HUES64 (cell line): ENCODE data around the gene COL4A4.

ENCODE experiments used
- H3K27ac ChIP-seq: 2 replicates; pipeline ENCODE4 v1.7.0; 2013; ENCODE audit warnings: low read depth, low read length, inconsistent platforms
- H3K27me3 ChIP-seq: 2 replicates; pipeline ENCODE4 v1.6.1; 2013; ENCODE audit warnings: mild to moderate bottlenecking, low read length; ENCODE audit not compliant: insufficient read depth
- H3K36me3 ChIP-seq: 2 replicates; pipeline ENCODE4 v1.6.1; 2013; ENCODE audit warnings: mild to moderate bottlenecking, low read length; ENCODE audit not compliant: insufficient read depth
- H3K4me1 ChIP-seq: 2 replicates; pipeline ENCODE4 v1.6.1; 2013; ENCODE audit warnings: mild to moderate bottlenecking, low read length, moderate library complexity; ENCODE audit not compliant: insufficient read depth
- H3K4me3 ChIP-seq: 2 replicates; pipeline ENCODE4 v1.5.1; 2013; ENCODE audit warnings: mild to moderate bottlenecking, low read length, moderate library complexity
- H3K9ac ChIP-seq: 2 replicates; pipeline ENCODE4 v1.6.1; 2013; ENCODE audit warnings: mild to moderate bottlenecking, low read depth, low read length
- H3K9me3 ChIP-seq: 2 replicates; pipeline ENCODE4 v1.6.1; 2013; ENCODE audit warnings: low read depth, low read length; ENCODE audit not compliant: insufficient read depth
- WGBS: fragments of 150-250, 120-280 bp; methylation state at CpG from one replicate; pipeline ENCODE4 v1.1.7; 2013; ENCODE audit warnings: missing lambda C conversion rate; 5-methylcytosine and 5-hydroxymethylcytosine counted together

COL4A4 gene

GRCh38 chr2:227029426-227030105 is 134.4 kb downstream of the COL4A4 start:
- WGBS: 96% methylated on average over 3 of the region's 3 CpGs
- H3K27ac ChIP-seq: no peak overlapping the region

GRCh38 chr2:227025510-227025909 is 138.5 kb downstream of the COL4A4 start:
- H3K36me3 ChIP-seq: no peaks in the 10 kb centered on the region
- H3K27me3 ChIP-seq: no peaks in the 10 kb centered on the region
- no peaks in the 10 kb centered on the region for H3K9me3 ChIP-seq
- H3K27ac ChIP-seq: no peak overlapping the region
- no peaks in the 10 kb centered on the region for H3K4me1 ChIP-seq
- WGBS: 90% methylated on average over 1 of the region's 2 CpGs
- H3K4me3 ChIP-seq: no peak overlapping the region
- no peak overlapping the region for H3K9ac ChIP-seq

More at GRCh38 chr2:227029426-227030105, 134.4 kb downstream of the COL4A4 start:
- no peaks in the 10 kb centered on the region for H3K27me3 ChIP-seq
- no peak overlapping the region for H3K4me3 ChIP-seq
- H3K4me1 ChIP-seq: no peaks in the 10 kb centered on the region
- no peaks in the 10 kb centered on the region for H3K9me3 ChIP-seq
- H3K9ac ChIP-seq: no peak overlapping the region
- no peaks in the 10 kb centered on the region for H3K36me3 ChIP-seq

- no peaks in the 10 kb centered on the region for H3K36me3 ChIP-seq
- no peak overlapping the region for H3K27ac ChIP-seq
- 78% methylated on average over 3 of the region's 3 CpGs for WGBS
- no peak overlapping the region for H3K4me3 ChIP-seq
- H3K4me1 ChIP-seq: no peaks in the 10 kb centered on the region
- no peaks in the 10 kb centered on the region for H3K9me3 ChIP-seq
- no peak overlapping the region for H3K9ac ChIP-seq
- no peaks in the 10 kb centered on the region for H3K27me3 ChIP-seq
Measured at GRCh38 chr2:227022608-227023007, 141.4 kb downstream of the COL4A4 start.

GRCh38 chr2:227020416-227020815 is 143.6 kb downstream of the COL4A4 start:
- Histone ChIP-seq H3K4me3 (no peak overlapping the region), H3K9ac (no peak overlapping the region), H3K36me3 (no peaks in the 10 kb centered on the region), H3K9me3 (no peaks in the 10 kb centered on the region), H3K27me3 (no peaks in the 10 kb centered on the region), H3K4me1 (no peaks in the 10 kb centered on the region), H3K27ac (no peak overlapping the region)
- WGBS: 93% methylated on average over 2 of the region's 2 CpGs

GRCh38 chr2:227016894-227017293 is 147.1 kb downstream of the COL4A4 start:
- no peak overlapping the region for H3K27ac ChIP-seq
- H3K4me3 ChIP-seq: no peak overlapping the region
- 67% methylated on average over 4 of the region's 4 CpGs for WGBS
- H3K27me3 ChIP-seq: no peaks in the 10 kb centered on the region
- no peak overlapping the region for H3K9ac ChIP-seq
- no peaks in the 10 kb centered on the region for H3K9me3 ChIP-seq
- H3K36me3 ChIP-seq: no peaks in the 10 kb centered on the region
- no peaks in the 10 kb centered on the region for H3K4me1 ChIP-seq

GRCh38 chr2:227013881-227014280 is 150.1 kb downstream of the COL4A4 start:
- Histone ChIP-seq H3K9ac (no peak overlapping the region), H3K36me3 (no peaks in the 10 kb centered on the region), H3K27ac (no peak overlapping the region), H3K4me1 (no peaks in the 10 kb centered on the region), H3K4me3 (no peak overlapping the region), H3K9me3 (no peaks in the 10 kb centered on the region), H3K27me3 (no peaks in the 10 kb centered on the region)
- 91% methylated on average over 7 of the region's 8 CpGs for WGBS

GRCh38 chr2:227013330-227013729 is 150.7 kb downstream of the COL4A4 start:
- Histone ChIP-seq H3K9me3 (no peaks in the 10 kb centered on the region), H3K9ac (no peak overlapping the region), H3K4me1 (no peaks in the 10 kb centered on the region), H3K4me3 (no peak overlapping the region), H3K27me3 (no peaks in the 10 kb centered on the region), H3K36me3 (no peaks in the 10 kb centered on the region), H3K27ac (no peak overlapping the region)
- WGBS: 92% methylated on average over 9 of the region's 9 CpGs

- Histone ChIP-seq H3K9me3 (no peaks in the 10 kb centered on the region), H3K9ac (no peak overlapping the region), H3K27me3 (no peaks in the 10 kb centered on the region), H3K27ac (no peak overlapping the region), H3K4me1 (no peaks in the 10 kb centered on the region; the same call in 1 of the 2 replicates), H3K4me3 (no peak overlapping the region), H3K36me3 (no peaks in the 10 kb centered on the region)
- WGBS: 63% methylated on average over 3 of the region's 3 CpGs
Measured at GRCh38 chr2:227010433-227010832, 153.6 kb downstream of the COL4A4 start.

GRCh38 chr2:227007940-227008339 is 156.1 kb downstream of the COL4A4 start:
- Histone ChIP-seq H3K4me3 (no peak overlapping the region), H3K9me3 (no peaks in the 10 kb centered on the region)
- 95% methylated on average over 17 of the region's 17 CpGs for WGBS

GRCh38 chr2:227007148-227007547 is 156.9 kb downstream of the COL4A4 start:
- Histone ChIP-seq H3K27me3 (no peaks in the 10 kb centered on the region), H3K27ac (no peak overlapping the region), H3K4me1 (no peaks in the 10 kb centered on the region; the same call in 1 of the 2 replicates), H3K9ac (no peak overlapping the region), H3K36me3 (no peaks in the 10 kb centered on the region), H3K9me3 (no peaks in the 10 kb centered on the region), H3K4me3 (no peak overlapping the region)
- 76% methylated on average over 9 of the region's 9 CpGs for WGBS

More at GRCh38 chr2:227007940-227008339, 156.1 kb downstream of the COL4A4 start:
- no peaks in the 10 kb centered on the region; the same call in 1 of the 2 replicates for H3K4me1 ChIP-seq
- no peaks in the 10 kb centered on the region for H3K36me3 ChIP-seq
- no peak overlapping the region for H3K27ac ChIP-seq
- no peak overlapping the region for H3K9ac ChIP-seq
- no peaks in the 10 kb centered on the region for H3K27me3 ChIP-seq

- H3K27ac ChIP-seq: no peak overlapping the region
- H3K27me3 ChIP-seq: no peaks in the 10 kb centered on the region
- no peaks in the 10 kb centered on the region; the same call in 1 of the 2 replicates for H3K4me1 ChIP-seq
- H3K9ac ChIP-seq: no peak overlapping the region
- H3K4me3 ChIP-seq: no peak overlapping the region
- H3K36me3 ChIP-seq: no peaks in the 10 kb centered on the region
- H3K9me3 ChIP-seq: no peaks in the 10 kb centered on the region
- 95% methylated on average over 15 of the region's 16 CpGs for WGBS
Measured at GRCh38 chr2:227006189-227006897, 157.7 kb downstream of the COL4A4 start.
